Activated CD4-positive, alpha-beta memory T cell treated with anti-CD3 and anti-CD28 coated beads for 36 hours (primary cell): ENCODE results near the gene MCF2L. TPM values are rescaled to one million over a fixed set of nuclear protein-coding genes. Genes with fewer than 3 reads are reported as not detected.

Source experiments
- CTCF ChIA-PET: fragments of 350-600 bp; sonication (Branson Sonifier 250); formaldehyde crosslinking; loops from one replicate; lab custom pipeline; 2021; ENCODE audit warnings: antibody characterized with exemption, inconsistent platforms; lab: Charles Lee
- POLR2A ChIA-PET: fragments of 350-600 bp; sonication (Branson Sonifier 250); formaldehyde crosslinking; loops from one replicate; lab custom pipeline; 2021; ENCODE audit warnings: antibody characterized with exemption; lab: Charles Lee
- DNase-seq: peaks from one replicate; pipeline ENCODE4 v3.0.0-alpha.2; 2020
- H3K27ac Mint-ChIP-seq: one replicate; pipeline ENCODE4 v1.8.0; 2021; ENCODE audit warnings: mixed read lengths
- H3K27me3 Mint-ChIP-seq: one replicate; pipeline ENCODE4 v1.8.0; 2021; ENCODE audit warnings: mixed read lengths
- H3K36me3 Mint-ChIP-seq: one replicate; pipeline ENCODE4 v1.8.0; 2021; ENCODE audit warnings: mixed read lengths
- H3K4me1 Mint-ChIP-seq: one replicate; pipeline ENCODE4 v1.8.0; 2021; ENCODE audit warnings: low read depth, mixed read lengths
- H3K4me3 Mint-ChIP-seq: one replicate; pipeline ENCODE4 v1.8.0; 2021; ENCODE audit warnings: mild to moderate bottlenecking, mixed read lengths
- H3K9me3 Mint-ChIP-seq: one replicate; pipeline ENCODE4 v1.8.0; 2021; ENCODE audit warnings: mixed read lengths
- intact Hi-C: fragments of 100-400 bp; cut with micrococcal nuclease; formaldehyde crosslinking; loops from one replicate; pipeline ENCODE4 v1.15.1; 2023
- total RNA-seq, 2 experiments: library from RNA; stranded (reverse); gene quantifications; one replicate each; pipeline ENCODE4 v1.2.3, GENCODE V29; 2021

The MCF2L gene
- total RNA-seq, 2 experiments from 2014 or later = 7.1 to 8.0 TPM

DNA sequence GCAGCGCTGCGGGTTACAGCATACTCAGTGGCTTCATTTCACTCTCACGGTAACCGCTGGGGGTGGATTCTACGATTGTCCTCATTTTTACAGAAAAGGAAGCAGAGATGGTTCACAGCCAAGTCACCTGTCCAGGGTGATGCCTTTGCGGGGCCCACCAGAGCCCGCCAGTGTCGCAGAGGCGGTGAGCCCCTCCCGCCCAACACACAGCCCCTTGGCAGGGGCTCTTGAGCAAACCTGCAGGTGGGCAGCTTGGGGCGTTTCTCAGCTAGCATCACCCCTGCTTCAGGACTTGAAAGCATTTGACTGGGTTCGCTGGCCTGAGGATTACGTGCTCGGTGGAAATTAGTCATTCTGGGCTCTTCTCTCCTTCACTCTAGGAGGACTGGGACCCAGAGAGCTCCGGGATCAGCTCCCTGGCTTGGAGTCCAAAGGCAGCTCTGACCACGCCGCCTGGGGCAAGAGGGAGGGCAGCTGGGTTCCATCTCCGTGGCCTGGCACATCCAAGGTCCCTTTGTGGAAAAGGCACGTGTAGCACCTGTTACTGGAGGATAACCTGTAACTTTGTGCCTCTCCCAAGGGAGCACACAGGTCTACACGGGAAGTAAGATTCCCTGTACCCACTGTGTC lies 74.1 kb downstream of the MCF2L start:
- ChIA-PET CTCF (interaction anchor here (0.5 kb wide), 1 partner anchor 100 kb away, joined by 3 read pairs; no protein-coding TSS in a partner anchor), POLR2A (no interaction called here)
- no peak for DNase-seq
- Mint-ChIP-seq H3K4me3 (no peak overlapping the region), H3K27me3 (no peaks in the 10 kb centered on the region), H3K36me3 (no peaks in the 10 kb centered on the region), H3K27ac (no peak overlapping the region), H3K4me1 (no peaks in the 10 kb centered on the region), H3K9me3 (no peaks in the 10 kb centered on the region)
- intact Hi-C loops = no loop called here

- CTCF ChIA-PET = no interaction called here
- no peaks in the 10 kb centered on the region for H3K27me3 Mint-ChIP-seq
These were observed 74.9 kb downstream of the MCF2L start for GRCh38 chr13:113043931-113044330.

GRCh38 chr13:113044391-113045114 lies 75.5 kb downstream of the MCF2L start:
- Mint-ChIP-seq H3K4me1 (no peaks in the 10 kb centered on the region), H3K27me3 (no peaks in the 10 kb centered on the region), H3K36me3 (no peaks in the 10 kb centered on the region), H3K4me3 (no peak overlapping the region), H3K9me3 (no peaks in the 10 kb centered on the region), H3K27ac (no peak overlapping the region)
- POLR2A ChIA-PET = no interaction called here
- CTCF ChIA-PET = no interaction called here
- no peak for DNase-seq
- intact Hi-C loops = no loop called here

More at GRCh38 chr13:113043931-113044330, 74.9 kb downstream of the MCF2L start:
- intact Hi-C loops = no loop called here
- Mint-ChIP-seq H3K4me1 (no peaks in the 10 kb centered on the region), H3K9me3 (no peaks in the 10 kb centered on the region), H3K4me3 (no peak overlapping the region), H3K27ac (no peak overlapping the region), H3K36me3 (no peaks in the 10 kb centered on the region)
- POLR2A ChIA-PET = no interaction called here
- DNase-seq = no peak

DNA sequence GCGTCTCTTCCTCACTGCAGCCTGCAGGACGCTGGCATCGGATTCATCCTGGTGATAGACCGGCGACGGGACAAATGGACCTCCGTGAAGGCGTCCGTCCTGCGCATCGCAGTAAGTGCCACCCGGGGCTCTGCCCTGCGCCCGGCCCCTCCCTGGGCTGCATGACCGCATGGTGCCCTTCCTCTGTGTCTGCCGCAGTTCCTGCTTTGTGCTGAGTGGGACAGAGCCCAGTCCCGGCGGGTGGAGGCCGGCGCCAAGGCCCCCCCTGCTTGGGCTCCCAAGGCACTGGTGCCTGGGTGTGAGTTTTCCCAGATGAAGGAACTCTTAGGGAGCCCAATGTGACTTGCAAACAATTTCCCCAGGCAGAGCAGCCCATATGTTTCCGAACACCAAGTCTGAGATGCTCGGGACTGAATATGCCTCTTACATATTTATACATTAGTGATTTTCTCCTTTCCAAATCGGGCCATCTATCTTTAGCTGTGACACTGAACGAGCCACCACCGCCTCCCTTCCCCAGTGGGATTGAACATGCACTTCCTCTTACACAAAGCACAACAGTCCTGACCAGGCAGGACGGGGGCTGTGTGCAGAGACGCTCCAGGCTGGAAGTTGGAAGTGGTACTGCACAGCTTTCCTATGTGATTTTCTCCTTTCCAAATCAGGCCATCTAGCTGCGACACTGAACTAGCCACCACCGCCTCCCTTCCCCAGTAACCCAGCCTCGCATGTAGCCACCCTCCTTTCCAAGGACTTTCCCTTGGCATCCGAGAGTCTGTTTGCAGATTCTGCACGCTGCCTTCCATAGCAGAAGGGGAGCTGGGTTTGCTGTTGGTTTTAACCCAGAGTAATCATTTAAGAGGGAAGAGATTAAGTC lies 76.5 kb downstream of the MCF2L start:
- intact Hi-C loops = no loop called here
- DNase-seq = no peak
- Mint-ChIP-seq H3K36me3 (no peaks in the 10 kb centered on the region), H3K27ac (no peak overlapping the region), H3K27me3 (no peaks in the 10 kb centered on the region), H3K4me3 (no peak overlapping the region), H3K4me1 (no peaks in the 10 kb centered on the region), H3K9me3 (no peaks in the 10 kb centered on the region)
- ChIA-PET POLR2A (no interaction called here), CTCF (no interaction called here)

DNA sequence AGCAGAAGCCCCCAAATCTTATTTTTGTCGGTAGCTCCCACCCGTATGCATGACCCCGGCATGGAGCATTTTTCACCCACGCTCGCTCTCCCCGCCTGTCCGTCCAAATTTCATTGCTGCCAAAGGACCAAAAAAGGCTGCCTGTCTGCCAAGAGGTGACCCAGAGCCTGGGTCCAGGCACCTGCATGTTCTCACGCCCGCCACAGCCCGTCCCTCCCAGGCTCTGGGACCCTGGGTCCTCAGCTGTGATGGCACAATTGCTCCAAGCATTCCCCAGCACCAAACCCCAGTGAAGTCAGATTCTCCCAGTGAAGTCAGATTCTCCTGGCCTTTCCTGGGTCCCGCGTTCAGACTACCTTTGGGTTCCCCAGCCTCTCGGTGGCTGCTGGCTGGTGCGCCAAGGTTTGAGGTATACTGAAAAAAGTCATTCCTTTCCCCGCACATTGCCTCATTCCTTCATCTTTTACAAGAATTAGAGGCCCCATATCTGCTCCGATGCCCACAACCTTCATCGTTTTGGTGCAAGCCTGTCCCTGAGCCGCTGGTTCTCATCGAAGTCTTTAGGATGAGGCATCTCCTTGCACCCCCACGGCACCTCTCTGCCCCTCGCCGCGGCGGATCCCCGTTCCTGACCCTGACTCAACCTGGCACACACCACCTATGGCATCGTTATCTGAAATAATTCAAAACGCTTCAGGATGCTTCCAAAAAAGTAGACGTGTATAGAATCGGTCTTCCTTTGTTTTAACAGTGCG lies 77.3 kb downstream of the MCF2L start:
- DNase-seq = no peak
- no peaks in the 10 kb centered on the region for H3K9me3 Mint-ChIP-seq
- H3K4me3 Mint-ChIP-seq = no peak overlapping the region
- H3K4me1 Mint-ChIP-seq = no peaks in the 10 kb centered on the region
- H3K27ac Mint-ChIP-seq = no peak overlapping the region
- intact Hi-C loops = no loop called here
- no peaks in the 10 kb centered on the region for H3K27me3 Mint-ChIP-seq
- H3K36me3 Mint-ChIP-seq = no peaks in the 10 kb centered on the region
- POLR2A ChIA-PET = no interaction called here
- CTCF ChIA-PET = no interaction called here

DNA sequence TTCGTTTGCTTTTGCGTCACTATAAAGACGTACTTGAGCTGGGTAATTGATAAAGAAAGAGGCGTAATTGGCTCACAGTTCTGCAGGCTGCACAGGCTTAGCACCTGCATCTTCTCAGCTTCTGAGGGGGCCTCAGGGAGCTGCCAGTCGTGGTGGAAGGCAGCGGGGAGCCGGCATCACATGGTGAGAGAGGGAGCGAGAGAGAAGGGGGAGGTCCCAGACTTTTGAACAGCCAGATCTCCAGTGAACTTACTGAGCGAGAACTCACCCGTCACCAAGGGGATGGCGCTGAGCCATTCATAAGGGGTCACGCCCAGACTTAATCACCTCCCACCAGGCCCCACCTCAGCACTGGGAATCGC lies 77.8 kb downstream of the MCF2L start:
- intact Hi-C loops = no loop called here
- H3K27ac Mint-ChIP-seq = no peak overlapping the region
- H3K4me3 Mint-ChIP-seq = no peak overlapping the region
- H3K4me1 Mint-ChIP-seq = no peaks in the 10 kb centered on the region
- no peaks in the 10 kb centered on the region for H3K9me3 Mint-ChIP-seq
- no peaks in the 10 kb centered on the region for H3K27me3 Mint-ChIP-seq
- POLR2A ChIA-PET = no interaction called here
- no peaks in the 10 kb centered on the region for H3K36me3 Mint-ChIP-seq
- CTCF ChIA-PET = no interaction called here
- DNase-seq = no peak

DNA sequence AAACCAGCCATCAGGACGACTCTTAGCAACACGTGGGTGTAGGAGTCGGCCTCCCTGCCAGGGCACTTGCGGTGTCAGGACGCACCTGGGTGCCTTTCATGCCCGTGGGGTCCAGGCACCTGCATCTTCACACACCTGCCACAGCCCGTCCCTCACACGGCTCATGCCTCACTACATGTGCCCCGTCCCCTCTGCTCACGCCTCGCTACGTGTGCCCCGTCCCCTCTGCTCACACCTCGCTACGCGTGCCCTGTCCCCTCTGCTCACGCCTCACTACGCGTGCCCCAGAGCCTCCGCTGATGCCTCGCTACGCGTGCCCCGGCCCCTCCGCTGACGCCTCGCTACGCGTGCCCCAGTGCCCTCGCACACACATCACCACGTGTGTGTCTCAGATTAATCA lies 78.6 kb downstream of the MCF2L start:
- H3K4me3 Mint-ChIP-seq = no peak overlapping the region
- CTCF ChIA-PET = no interaction called here
- DNase-seq = no peak
- POLR2A ChIA-PET = no interaction called here
- no peaks in the 10 kb centered on the region for H3K36me3 Mint-ChIP-seq
- H3K27ac Mint-ChIP-seq = no peak overlapping the region
- no peaks in the 10 kb centered on the region for H3K9me3 Mint-ChIP-seq
- H3K4me1 Mint-ChIP-seq = no peaks in the 10 kb centered on the region
- intact Hi-C loops = no loop called here
- no peaks in the 10 kb centered on the region for H3K27me3 Mint-ChIP-seq

DNA sequence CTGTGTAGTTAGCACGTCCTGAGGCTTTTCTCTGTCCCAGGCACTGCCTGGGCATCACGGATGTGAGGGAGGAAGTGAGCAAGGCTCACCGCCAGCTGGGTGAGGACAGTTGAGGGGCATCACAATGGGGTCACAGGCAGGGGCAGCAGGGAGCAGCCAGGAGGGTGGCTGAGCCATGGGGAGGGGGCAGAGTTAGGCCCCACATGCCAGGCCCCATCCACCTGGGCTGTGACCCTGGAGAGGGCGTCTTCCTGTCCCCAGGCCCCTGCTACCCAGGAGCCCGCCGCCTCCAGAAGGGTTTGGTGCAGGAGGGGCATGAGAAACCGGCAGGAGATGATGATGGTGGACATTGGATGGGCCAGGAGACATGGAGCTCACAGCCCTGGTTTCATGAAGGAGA lies 79.8 kb downstream of the MCF2L start:
- no peaks in the 10 kb centered on the region for H3K9me3 Mint-ChIP-seq
- H3K4me1 Mint-ChIP-seq = no peaks in the 10 kb centered on the region
- intact Hi-C loops = no loop called here
- DNase-seq = no peak
- H3K36me3 Mint-ChIP-seq = no peaks in the 10 kb centered on the region
- H3K27me3 Mint-ChIP-seq = no peaks in the 10 kb centered on the region
- no peak overlapping the region for H3K27ac Mint-ChIP-seq
- POLR2A ChIA-PET = no interaction called here
- CTCF ChIA-PET = no interaction called here
- H3K4me3 Mint-ChIP-seq = no peak overlapping the region

DNA sequence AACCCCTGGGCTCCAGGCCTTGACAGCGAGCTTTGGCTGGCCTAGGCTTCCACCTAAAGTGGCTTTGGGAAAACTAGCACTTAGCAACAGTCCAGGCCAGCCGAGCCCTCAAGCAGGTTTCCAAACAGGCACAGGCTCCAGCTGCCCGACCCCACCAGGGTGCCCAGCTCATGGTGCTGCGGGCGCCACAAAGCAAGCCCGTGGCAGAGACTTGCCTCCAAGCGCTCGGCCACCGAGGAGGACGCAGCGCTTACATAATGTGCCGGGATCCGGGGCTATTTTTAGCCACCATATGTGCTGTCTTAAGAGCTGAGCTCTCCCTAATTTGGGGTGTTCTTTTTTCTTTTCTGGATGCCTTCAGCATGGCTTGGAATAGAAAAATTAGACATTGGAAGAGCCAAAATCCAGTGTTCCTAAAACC lies 80.5 kb downstream of the MCF2L start:
- Mint-ChIP-seq H3K36me3 (no peaks in the 10 kb centered on the region), H3K4me3 (no peak overlapping the region), H3K27ac (no peak overlapping the region), H3K4me1 (no peaks in the 10 kb centered on the region), H3K9me3 (no peaks in the 10 kb centered on the region), H3K27me3 (no peaks in the 10 kb centered on the region)
- no peak for DNase-seq
- POLR2A ChIA-PET = no interaction called here
- intact Hi-C loops = no loop called here
- CTCF ChIA-PET = no interaction called here

DNA sequence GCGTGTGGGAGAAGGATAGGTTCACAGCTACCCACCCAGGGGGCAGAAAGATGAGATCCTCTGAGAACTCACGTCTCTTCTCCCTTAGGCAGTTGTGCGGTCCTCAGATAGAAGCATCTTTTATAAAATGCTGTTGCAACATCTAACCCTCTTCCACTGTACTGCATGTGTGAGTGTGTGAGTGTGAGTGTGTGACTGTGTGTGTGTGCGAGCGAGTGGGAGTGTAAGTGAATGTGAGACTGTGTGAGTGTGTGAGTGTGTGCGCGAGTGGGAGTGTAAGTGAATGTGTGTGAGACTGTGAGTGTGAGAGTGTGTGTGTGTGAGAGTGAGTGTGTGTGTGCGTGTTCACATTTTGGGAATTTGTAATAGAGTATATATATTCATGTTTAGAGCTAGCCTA lies 81.0 kb downstream of the MCF2L start:
- DNase-seq = no peak
- no peaks in the 10 kb centered on the region for H3K27me3 Mint-ChIP-seq
- H3K4me1 Mint-ChIP-seq = no peaks in the 10 kb centered on the region
- POLR2A ChIA-PET = no interaction called here
- intact Hi-C loops = no loop called here
- no peak overlapping the region for H3K27ac Mint-ChIP-seq
- H3K36me3 Mint-ChIP-seq = no peaks in the 10 kb centered on the region
- H3K9me3 Mint-ChIP-seq = no peaks in the 10 kb centered on the region
- H3K4me3 Mint-ChIP-seq = no peak overlapping the region
- CTCF ChIA-PET = no interaction called here

GRCh38 chr13:113050734-113051431 lies 81.9 kb downstream of the MCF2L start:
- intact Hi-C loops = no loop called here
- POLR2A ChIA-PET = no interaction called here
- no peaks in the 10 kb centered on the region for H3K9me3 Mint-ChIP-seq
- no peak for DNase-seq
- no peaks in the 10 kb centered on the region for H3K4me1 Mint-ChIP-seq
- CTCF ChIA-PET = no interaction called here
- no peak overlapping the region for H3K4me3 Mint-ChIP-seq
- no peaks in the 10 kb centered on the region for H3K36me3 Mint-ChIP-seq
- no peak overlapping the region for H3K27ac Mint-ChIP-seq
- H3K27me3 Mint-ChIP-seq = no peaks in the 10 kb centered on the region
